ENCODE measurements around the gene VPS13D.
"Not testable (repeated sequence)": the region's sequence is repeated elsewhere in the genome, so short reads cannot be mapped to it uniquely, and the experiment has no call there.

The VPS13D gene

GRCh38 chr1:12515234-12515633 is 285.4 kb downstream of the VPS13D start:
- no peak for DNase-seq (ENCODE audit: low read depth in 2 of 2)

DNA sequence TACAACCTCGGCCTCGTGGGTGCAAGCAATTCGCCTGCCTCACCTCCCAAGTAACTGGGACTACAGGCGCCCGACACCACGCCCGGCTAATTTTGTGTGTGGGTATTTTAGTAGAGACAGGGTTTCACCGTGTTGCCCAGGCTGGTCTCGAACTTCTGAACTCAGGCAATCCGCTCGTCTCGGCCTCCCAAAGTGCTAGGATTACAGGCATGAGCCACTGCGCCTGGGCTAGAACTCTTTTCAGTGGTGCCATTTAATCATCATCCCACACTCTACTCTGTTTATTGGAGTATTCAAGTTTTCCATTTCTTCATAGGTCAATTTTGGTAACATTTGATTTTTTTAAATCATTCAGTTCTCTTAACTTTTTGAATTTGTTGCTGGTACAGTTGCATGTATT is 286.9 kb downstream of the VPS13D start:
- no peak for DNase-seq (ENCODE audit: low read depth in 2 of 2)

DNA sequence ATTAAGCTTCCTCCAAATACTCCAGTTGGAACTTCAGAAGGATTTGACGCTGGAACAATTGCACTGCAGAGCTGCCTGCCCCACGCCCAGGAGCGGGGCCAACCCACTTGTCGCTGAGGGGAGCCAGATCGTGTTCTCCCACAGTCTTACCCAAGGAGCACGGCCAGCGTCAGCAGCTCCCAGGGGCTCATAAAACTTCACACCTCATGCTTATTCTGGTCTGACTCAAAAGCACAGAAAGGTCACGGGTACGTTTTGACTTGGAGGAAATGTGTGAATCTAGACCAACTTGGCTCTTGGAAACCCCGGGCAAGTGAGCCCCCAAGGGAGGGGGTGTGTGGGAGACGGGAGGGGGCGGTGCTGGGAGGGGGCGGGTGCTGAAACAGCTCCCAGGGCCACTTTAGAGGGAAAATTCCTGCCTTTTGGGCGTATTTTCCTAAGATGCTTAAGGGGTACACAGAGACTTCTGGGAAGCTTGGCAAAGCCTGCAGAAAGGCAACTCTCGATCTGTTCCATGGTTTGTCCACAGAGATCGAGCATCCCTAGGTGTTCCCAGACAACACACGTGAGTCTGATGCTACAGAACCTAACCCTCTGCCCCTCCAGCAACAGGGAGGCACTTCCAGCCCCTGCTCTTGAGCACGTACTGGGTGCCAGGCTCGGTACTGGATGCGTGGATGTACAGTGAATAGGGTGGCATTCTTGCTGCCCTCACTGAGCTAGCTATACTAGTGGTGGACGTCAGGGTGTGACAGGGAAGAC is 289.3 kb downstream of the VPS13D start:
- DNase-seq (ENCODE audit: low read depth in 2 of 2) = no peak

DNA sequence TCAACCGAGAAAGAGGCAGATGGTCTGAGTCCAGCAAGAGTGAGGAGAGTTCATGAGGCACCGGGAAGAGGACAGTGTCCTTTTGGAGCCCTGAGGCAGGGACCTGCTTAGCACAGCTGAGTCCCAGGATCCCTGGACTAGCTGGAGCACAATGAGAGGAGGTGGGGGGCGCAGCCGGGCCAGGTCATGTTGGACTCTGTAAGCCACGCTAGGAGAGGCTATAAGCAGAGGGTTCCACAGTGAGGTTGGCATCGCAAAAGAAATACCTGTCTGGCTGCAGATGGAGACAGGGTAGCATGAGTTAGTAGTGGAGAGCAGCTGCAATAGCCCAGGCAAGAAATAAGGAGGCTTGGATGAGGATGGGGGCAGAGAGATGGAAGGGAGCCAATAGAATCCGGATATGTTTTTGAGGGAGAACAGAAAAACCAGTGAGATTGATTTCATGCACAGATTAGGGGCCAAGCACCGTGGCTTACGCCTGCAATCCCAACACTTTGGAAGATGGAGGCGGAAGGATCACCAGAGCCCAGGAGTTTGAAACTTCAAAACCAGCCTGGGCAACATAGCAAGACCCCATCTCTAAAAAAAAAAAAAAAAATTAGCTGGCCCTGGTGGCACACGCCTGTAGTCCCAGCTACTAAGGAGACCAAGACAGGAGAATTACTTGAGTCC is 290.0 kb downstream of the VPS13D start:
- no peak for DNase-seq (ENCODE audit: low read depth in 2 of 2)

GRCh38 chr1:12521096-12521495 is 291.3 kb downstream of the VPS13D start:
- no peak for DNase-seq (ENCODE audit: low read depth in 2 of 2)

GRCh38 chr1:12522780-12523179 is 292.9 kb downstream of the VPS13D start:
- DNase-seq (ENCODE audit: low read depth in 2 of 2) = not testable (repeated sequence)

- DNase-seq (ENCODE audit: low read depth in 2 of 2) = no peak
Measured at GRCh38 chr1:12524266-12524665, 294.4 kb downstream of the VPS13D start.

GRCh38 chr1:12525311-12526181 is 295.7 kb downstream of the VPS13D start:
- DNase-seq (ENCODE audit: low read depth in 2 of 2) = no peak

- no peak for DNase-seq (ENCODE audit: low read depth in 2 of 2)
Measured at GRCh38 chr1:12527564-12527963, 297.7 kb downstream of the VPS13D start.

DNA sequence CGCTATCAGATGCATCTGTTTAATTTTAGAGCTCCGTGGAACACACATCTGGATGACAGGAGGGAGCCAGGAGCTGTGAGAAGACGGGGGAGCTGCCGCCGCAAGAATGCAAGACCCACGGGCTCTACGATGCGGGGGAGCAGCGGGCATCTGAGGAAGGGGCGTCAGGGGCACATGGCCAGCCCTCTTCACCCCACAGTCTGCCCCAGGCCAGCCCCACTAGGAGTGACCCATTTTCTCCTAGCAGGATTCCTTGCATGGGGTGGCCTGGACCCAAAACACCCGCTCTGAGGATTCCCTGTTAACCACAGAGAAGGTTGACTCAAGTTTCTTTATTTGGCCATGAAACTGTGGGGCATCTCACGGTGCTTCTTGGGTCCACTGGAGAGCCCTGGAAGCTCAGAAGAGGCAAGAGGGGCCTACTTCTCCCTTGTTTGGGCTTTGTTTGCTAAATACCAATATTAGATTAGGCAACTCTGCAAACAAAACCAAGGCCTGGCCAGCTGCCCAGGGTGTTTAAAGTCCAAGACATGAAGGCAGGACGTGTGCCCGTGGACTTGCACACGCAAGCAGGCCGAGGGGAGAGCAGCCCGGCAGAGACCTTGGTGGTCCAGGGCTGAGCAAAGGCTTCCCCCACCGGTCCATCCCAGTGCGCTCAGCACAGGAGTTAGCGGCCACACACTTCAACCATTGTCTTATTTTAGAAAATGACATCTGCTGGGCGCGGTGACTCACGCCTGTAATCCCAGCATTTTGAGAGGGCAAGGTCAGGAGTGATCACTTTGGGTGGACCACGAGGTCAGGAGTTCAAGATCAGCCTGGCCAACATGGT is 298.4 kb downstream of the VPS13D start:
- no peak for DNase-seq (ENCODE audit: low read depth in 2 of 2)

DNA sequence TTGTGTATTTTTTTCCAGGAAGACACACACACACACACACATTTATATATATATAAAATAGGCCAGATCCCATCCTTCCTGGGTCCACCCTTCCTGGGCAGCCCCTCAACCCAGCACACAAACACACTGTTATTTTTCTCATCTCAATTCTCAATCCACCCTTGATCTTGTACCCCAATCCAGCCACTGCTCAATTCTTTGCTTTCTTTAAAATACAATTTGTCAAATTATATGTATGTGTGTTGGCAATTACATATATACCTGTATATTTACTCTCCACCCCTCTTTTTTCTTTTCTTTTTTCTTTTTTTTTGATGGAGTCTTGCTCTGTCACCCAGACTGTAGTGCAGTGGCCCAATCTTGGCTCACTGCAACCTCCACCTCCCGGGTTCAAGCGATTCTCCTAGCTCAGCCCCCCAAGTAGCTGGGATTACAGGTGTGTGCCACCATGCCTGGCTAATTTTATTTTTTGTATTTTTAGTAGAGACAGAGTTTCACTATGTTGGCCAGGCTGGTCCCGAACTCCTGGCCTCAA is 299.9 kb downstream of the VPS13D start:
- no peak for DNase-seq (ENCODE audit: low read depth in 2 of 2)

GRCh38 chr1:12530462-12531178 is 300.8 kb downstream of the VPS13D start:
- DNase-seq (ENCODE audit: low read depth in 2 of 2) = no peak

DNA sequence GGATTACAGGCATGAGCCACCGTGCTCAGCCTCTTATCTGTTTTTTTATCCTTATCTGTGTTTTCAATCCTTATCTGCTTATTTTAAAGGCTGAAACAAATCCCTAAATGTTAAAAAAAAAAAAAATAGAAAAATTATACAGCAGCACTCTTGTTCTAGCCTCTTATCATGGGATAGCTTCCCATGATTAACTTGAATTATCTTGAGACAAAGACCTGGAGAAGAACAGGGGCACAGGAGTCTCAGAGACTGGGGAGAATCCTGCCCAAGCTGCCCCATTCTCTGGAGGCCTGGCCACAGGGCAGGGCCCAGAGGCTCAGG is 301.3 kb downstream of the VPS13D start:
- DNase-seq (ENCODE audit: low read depth in 2 of 2) = no peak

DNA sequence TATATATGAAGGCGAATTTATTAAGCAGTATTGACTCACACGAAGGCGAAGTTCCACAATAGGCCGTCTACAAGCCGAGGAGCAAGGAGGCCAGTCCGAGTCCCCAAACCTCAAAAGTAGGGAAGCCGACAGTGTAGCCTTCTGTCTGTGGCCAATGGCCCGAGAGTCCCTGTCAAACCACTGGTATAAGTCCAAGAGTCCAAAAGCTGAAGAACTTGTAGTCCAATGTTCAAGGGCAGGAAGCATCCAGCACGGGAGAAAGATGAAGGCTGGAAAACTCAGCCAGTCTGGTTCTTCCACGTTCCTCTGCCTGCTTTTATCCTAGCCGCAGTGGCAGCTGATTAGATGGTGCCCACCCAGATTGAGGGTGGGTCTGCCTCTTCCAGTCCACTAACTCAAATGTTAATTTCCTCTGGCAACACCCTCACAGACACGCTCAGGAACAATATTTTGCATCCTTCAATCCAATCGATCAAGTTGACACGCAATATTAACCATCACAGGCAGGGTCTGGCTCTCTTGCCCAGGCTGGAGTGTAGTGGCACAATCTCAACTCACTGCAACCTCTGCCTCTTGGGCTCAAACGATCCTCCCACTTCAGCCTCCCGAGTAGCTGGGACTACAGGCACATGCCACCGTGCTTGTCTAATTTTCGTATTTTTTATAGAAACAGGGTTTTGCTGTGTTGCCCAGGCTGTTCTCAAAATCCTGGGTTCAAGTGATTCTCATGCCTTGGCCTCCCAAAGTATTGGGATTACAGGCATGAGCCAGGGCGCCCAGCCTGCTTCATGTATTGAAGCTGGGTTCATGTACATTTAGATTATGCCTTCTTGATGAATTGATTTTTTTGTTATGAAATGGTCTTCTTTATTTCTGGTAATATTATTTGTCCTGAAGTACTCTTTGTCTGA is 302.8 kb downstream of the VPS13D start:
- no peak for DNase-seq (ENCODE audit: low read depth in 2 of 2)

DNA sequence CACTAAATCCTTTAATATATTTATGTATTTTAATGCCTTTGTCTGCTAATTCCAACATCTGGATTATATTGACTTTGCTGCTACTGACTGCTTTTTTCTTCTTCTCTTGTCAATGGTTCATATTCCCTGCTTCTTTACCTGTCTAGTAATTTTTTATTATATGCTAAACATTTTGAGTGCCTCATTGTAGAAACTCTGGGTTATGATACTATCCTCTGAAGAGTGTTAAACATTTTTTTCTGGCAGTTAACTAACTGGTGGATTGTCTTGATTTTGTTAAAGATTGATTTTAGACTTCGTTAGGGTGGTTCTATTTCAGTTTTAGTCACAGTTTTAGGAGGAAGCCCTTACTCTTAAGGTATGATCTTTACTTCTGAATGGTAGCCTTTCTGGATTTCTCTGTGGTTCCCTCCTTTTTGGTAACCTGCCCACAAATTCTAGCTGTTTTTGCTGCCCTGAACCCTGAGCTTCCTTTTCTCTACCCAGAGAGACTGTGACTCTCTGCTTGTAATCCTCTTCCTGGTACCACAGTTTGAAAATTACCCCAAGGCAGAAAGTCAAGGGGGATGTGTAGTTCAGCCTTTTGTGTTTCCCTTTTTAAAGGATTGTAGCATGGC is 306.3 kb downstream of the VPS13D start:
- no peak for DNase-seq (ENCODE audit: low read depth in 2 of 2)

DNA sequence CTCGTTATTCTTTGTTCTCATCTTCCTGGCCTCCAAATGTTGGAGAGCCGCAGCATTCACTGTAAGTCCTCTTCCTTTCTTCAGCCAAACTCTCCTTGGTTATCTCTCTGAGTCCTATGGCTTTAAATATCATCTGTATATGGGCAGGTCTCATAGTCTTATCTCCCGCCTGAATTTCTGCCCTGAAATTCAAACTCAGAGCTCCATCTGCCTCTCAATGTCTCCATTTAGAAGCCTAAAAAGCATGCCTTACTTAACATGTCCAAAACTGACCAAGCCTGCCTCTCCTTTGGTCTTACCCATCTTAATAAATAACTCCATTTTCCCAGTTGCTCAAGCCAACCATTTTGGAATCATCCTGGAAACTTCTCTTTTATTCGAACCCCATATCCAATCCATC is 307.5 kb downstream of the VPS13D start:
- no peak for DNase-seq (ENCODE audit: low read depth in 2 of 2)

GRCh38 chr1:12537906-12538461 is 308.2 kb downstream of the VPS13D start:
- DNase-seq (ENCODE audit: low read depth in 2 of 2) = no peak

DNA sequence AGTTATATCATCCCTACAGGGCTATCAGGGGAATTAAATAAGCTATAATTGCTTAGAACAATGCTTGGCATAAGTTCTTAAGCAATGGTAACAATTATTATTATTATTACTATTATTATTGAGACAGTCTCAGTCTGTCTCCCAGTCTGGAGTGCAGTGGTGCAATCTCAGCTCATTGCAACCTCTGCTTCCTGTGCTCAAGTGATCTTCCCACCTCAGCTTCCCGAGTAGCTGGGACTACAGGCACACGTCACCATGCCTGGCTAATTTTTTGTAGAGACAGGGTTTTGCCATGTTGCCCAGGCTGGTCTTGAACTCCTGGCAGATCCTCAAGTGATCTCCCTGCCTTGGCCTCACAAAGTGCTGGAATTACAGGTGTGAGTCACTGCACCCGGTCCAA is 308.7 kb downstream of the VPS13D start:
- DNase-seq (ENCODE audit: low read depth in 2 of 2) = not testable (repeated sequence)

- no peak for DNase-seq (ENCODE audit: low read depth in 2 of 2)
Measured at GRCh38 chr1:12539320-12539704, 309.5 kb downstream of the VPS13D start.
